HG03565 (cell line): Measurements from ENCODE around the gene ATXN3L.

Experiments used
- ATAC-seq: cut with Tn5 transposase; IDR thresholded peaks from one replicate; pipeline ENCODE4 v1.9.1; 2021; ENCODE audit warnings: mild to moderate bottlenecking, moderate library complexity; ENCODE audit not compliant: unreplicated experiment

Gene ATXN3L

GRCh38 chrX:13319953-13320352, at the start of gene ATXN3L:
ATXN3L (minus strand) TSS chrX:13320053; CDS start chrX:13319934, 119 bp downstream.
- ATAC-seq, result no peak

- ATAC-seq, result no peak
Measured at GRCh38 chrX:13369256-13370030, 49.6 kb upstream of the ATXN3L start.

GRCh38 chrX:13367950-13368349, 48.1 kb upstream of the ATXN3L start:
- no peak for ATAC-seq

- ATAC-seq, result no peak
Measured at GRCh38 chrX:13366698-13367097, 46.8 kb upstream of the ATXN3L start.

- ATAC-seq, result no peak
Measured at GRCh38 chrX:13365161-13365560, 45.3 kb upstream of the ATXN3L start.

- ATAC-seq, result no peak
Measured at GRCh38 chrX:13364230-13364857, 44.5 kb upstream of the ATXN3L start.

GRCh38 chrX:13360146-13360545, 40.3 kb upstream of the ATXN3L start:
- no peak for ATAC-seq

- ATAC-seq, result no peak
Measured at GRCh38 chrX:13357925-13358324, 38.1 kb upstream of the ATXN3L start.

GRCh38 chrX:13346646-13347045, 26.8 kb upstream of the ATXN3L start:
- no peak for ATAC-seq

GRCh38 chrX:13345438-13345837, 25.6 kb upstream of the ATXN3L start:
- ATAC-seq, result no peak

GRCh38 chrX:13345037-13345436, 25.2 kb upstream of the ATXN3L start:
- ATAC-seq, result no peak

- no peak for ATAC-seq
Measured at GRCh38 chrX:13341491-13342101, 21.7 kb upstream of the ATXN3L start.

GRCh38 chrX:13340182-13340791, 20.4 kb upstream of the ATXN3L start:
- ATAC-seq, result no peak

- ATAC-seq, result no peak
Measured at GRCh38 chrX:13339607-13340006, 19.8 kb upstream of the ATXN3L start.

- no peak for ATAC-seq
Measured at GRCh38 chrX:13338996-13339515, 19.2 kb upstream of the ATXN3L start.

- ATAC-seq, result no peak
Measured at GRCh38 chrX:13334491-13334890, 14.6 kb upstream of the ATXN3L start.

GRCh38 chrX:13330446-13330845, 10.6 kb upstream of the ATXN3L start:
- no peak for ATAC-seq

- no peak for ATAC-seq
Measured at GRCh38 chrX:13327666-13328065, 7.8 kb upstream of the ATXN3L start.

GRCh38 chrX:13323241-13323640, 3.4 kb upstream of the ATXN3L start:
- no peak for ATAC-seq

- ATAC-seq, result no peak
Measured at GRCh38 chrX:13317366-13317765, 2.5 kb downstream of the ATXN3L start.

- ATAC-seq, result no peak
Measured at GRCh38 chrX:13311560-13311959, 8.3 kb downstream of the ATXN3L start.
